ENCODE results near the gene UBE2E2. TPM values are rescaled to one million over a fixed set of nuclear protein-coding genes. Genes with fewer than 3 reads are reported as not detected.

Gene UBE2E2
- total RNA-seq, 1 donor from 2014 or later: 33.9 TPM

GRCh38 chr3:23241256-23241655 is 38.1 kb downstream of the UBE2E2 start:
- no peak for ATAC-seq

GRCh38 chr3:23242106-23242505 is 39.0 kb downstream of the UBE2E2 start:
- ATAC-seq: no peak

GRCh38 chr3:23244324-23245041 is 41.4 kb downstream of the UBE2E2 start:
- no peak for ATAC-seq

GRCh38 chr3:23246651-23247050 is 43.5 kb downstream of the UBE2E2 start:
- no peak for ATAC-seq

GRCh38 chr3:23248594-23249131 is 45.5 kb downstream of the UBE2E2 start:
- ATAC-seq: no peak

- ATAC-seq: no peak
Measured at GRCh38 chr3:23249961-23250360, 46.8 kb downstream of the UBE2E2 start.

GRCh38 chr3:23252122-23252521 is 49.0 kb downstream of the UBE2E2 start:
- no peak for ATAC-seq

- no peak for ATAC-seq
Measured at GRCh38 chr3:23253214-23253613, 50.1 kb downstream of the UBE2E2 start.

- no peak for ATAC-seq
Measured at GRCh38 chr3:23254282-23254681, 51.2 kb downstream of the UBE2E2 start.

GRCh38 chr3:23254835-23255234 is 51.7 kb downstream of the UBE2E2 start:
- no peak for ATAC-seq

GRCh38 chr3:23256741-23257435 is 53.8 kb downstream of the UBE2E2 start:
- ATAC-seq: no peak

- ATAC-seq: no peak
Measured at GRCh38 chr3:23258110-23258509, 55.0 kb downstream of the UBE2E2 start.

- ATAC-seq: no peak
Measured at GRCh38 chr3:23259515-23259914, 56.4 kb downstream of the UBE2E2 start.

- ATAC-seq: no peak
Measured at GRCh38 chr3:23262766-23263165, 59.6 kb downstream of the UBE2E2 start.

GRCh38 chr3:23263796-23264195 is 60.7 kb downstream of the UBE2E2 start:
- ATAC-seq: no peak

- no peak for ATAC-seq
Measured at GRCh38 chr3:23264413-23264812, 61.3 kb downstream of the UBE2E2 start.

GRCh38 chr3:23270423-23270822 is 67.3 kb downstream of the UBE2E2 start:
- ATAC-seq: no peak

GRCh38 chr3:23271876-23272741 is 69.0 kb downstream of the UBE2E2 start:
- ATAC-seq: no peak

GRCh38 chr3:23272820-23273219 is 69.7 kb downstream of the UBE2E2 start:
- ATAC-seq: no peak

GRCh38 chr3:23275061-23275460 is 71.9 kb downstream of the UBE2E2 start:
- ATAC-seq: no peak

GRCh38 chr3:23275814-23276213 is 72.7 kb downstream of the UBE2E2 start:
- ATAC-seq: no peak

- ATAC-seq: no peak
Measured at GRCh38 chr3:23276913-23277658, 74.0 kb downstream of the UBE2E2 start.

Data from esophagus mucosa (tissue), 1 donor.